Stimulated activated CD4-positive, alpha-beta T cell treated with anti-CD3 and anti-CD28 coated beads, Interleukin-1b, Interleukin-23, amount 100 ng/mL, for 4 hours (primary cell): ENCODE results near the gene BSCL2.
A peak's percentile ranks its signal among the peaks of the same experiment; 100 is the strongest.
"Not testable (repeated sequence)": the region's sequence is repeated elsewhere in the genome, so short reads cannot be mapped to it uniquely, and the experiment has no call there.

Experiments used
- DNase-seq, 2 donors: peaks; one replicate each; pipeline ENCODE4 v3.0.0-alpha.2; 2020; ENCODE audit warnings: low read depth in 2 of 2

Gene BSCL2

DNA sequence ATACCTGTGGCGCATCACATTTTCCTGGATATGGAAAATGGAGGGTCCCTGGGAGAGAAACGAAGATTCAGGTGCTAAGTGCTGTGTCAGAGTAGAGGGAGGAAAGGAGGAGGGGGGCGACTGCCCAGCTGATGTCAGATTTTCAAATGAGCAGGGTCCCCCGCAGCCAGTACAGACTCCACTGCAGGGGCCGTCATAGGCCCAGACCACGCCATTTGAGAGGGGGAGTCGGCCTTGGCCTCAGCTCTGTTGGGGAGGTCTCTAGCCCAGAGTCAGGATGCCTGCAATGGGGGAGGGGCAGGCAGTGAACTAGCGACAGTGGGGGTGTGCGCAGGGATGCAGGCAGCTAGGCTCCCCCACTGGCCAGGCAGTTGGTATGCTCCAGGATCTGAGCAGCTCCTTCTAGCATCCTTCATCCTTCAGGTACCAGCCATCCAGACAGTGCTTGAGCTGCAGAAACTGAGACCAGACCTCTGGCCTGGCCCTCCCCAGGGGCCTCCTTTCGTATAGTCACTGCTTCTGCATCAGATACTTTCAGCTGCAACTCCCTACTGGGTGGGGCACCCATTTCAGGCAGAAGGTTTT lies at the start of gene BSCL2, which contains the start of gene GNG3:
BSCL2 (minus strand) TSS at position 148 of the 585 bp plus-strand sequence. CDS start 229 bp downstream, outside the sequence.
GNG3 (plus strand) TSS at position 400 of the 585 bp plus-strand sequence. CDS start 620 bp downstream, outside the sequence.
- DNase-seq, result no peak

DNA sequence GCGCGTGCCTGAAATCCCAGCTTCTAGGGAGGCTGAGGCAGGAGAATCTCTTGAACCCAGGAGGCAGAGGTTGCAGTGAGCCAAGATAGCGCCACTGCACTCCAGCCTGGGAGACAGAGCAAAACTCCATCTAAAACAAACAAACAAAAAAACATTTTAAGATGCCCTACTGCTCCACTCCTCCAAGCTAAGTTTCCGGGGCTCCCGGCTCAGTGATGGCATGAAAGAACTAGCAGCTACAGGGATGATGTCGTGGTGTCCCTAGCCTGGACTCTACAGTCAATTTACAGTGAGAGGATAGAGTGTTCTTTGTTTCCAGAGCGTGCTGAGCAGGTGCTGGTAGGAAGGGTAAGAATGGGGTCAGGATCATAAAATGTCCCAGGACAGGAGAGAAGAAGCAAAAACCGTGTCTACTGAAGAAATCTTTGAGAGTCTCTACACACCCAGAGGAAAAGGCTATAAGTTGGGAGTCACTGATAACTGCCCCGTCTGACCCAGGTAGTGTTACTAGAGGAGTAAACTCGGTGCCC lies 47.9 kb upstream of the BSCL2 start:
- no peak for DNase-seq

DNA sequence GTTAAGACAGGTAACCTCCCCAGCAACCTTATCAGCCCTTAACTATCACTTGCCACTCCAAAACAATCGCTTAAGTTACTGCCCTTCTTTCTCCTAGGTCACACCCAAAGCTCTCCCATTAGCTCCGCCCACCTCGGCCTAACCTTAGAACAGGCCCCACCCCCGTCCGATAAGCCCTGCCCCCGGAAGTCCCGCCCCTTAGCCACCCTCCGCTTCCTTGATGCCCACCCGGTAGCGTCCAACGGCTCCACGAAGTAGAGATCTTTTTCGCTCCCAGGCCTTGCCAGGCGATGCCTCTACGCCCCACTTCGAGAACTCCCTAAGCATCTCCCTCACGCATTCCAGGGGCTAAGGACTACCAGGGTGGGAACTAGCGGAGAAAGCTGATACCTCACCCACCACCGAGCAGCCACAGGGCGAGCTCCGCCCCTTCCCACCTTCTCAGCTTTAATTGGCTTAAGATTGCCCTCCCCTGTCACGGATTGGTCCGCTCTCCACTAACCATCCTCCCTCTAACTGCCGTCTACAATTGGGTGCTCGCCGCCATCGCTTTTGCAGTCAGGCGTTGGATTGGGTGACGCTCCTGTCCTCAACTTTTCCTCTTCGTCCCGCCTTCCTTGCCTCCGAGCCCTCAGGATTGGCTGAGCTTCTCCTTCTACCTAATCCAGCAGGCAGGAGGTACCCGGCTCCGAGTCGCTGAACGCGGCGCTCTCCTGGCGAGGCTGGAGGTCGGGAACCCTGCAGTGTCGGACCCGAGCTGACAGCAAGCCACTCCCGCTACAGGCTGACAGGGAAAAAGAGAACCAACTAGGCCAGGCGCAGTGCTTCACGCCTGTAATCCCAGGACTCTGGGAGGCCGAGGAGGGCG lies 46.7 kb upstream of the BSCL2 start, which contains the start of gene ZBTB3:
ZBTB3 (minus strand) TSS at position 425 of the 868 bp plus-strand sequence. CDS start 496 bp downstream, outside the sequence.
- peak; percentile 94 to 96 for DNase-seq

DNA sequence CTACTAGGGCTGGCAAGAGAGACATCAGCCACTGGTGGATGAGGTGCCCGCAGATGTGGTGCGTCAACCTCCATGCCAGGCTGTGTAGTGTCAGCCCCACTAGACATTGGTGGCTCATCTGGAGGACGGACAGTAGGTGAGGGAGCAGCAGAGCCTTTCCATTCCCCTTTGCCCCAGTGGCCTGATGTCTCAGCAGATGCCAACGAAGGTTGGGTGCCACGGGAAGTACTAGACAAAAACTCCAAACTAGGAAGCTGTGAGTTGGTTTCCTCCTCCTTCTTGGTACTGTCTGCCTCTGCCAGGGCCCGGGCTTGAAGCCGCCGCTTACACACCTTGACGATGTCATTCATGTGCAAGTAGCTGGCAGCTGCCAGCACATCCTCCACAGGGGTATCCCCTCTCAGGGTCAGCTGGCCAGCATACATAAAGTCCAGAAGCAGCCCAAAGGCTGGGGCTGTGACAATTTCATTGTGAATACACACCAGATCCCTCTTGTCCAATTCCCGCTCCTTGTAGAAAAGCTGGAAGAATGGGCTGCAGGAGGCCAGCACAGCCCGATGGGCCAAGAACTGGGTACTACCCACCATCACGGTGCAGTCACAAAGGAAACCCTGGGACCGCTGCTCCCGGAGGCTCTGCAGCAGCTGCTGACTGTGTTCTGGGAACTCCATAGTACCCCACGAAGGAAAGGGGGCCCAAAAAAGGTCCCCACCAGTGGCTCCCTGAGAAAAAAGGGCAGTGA lies 45.9 kb upstream of the BSCL2 start:
- DNase-seq, result no peak

DNA sequence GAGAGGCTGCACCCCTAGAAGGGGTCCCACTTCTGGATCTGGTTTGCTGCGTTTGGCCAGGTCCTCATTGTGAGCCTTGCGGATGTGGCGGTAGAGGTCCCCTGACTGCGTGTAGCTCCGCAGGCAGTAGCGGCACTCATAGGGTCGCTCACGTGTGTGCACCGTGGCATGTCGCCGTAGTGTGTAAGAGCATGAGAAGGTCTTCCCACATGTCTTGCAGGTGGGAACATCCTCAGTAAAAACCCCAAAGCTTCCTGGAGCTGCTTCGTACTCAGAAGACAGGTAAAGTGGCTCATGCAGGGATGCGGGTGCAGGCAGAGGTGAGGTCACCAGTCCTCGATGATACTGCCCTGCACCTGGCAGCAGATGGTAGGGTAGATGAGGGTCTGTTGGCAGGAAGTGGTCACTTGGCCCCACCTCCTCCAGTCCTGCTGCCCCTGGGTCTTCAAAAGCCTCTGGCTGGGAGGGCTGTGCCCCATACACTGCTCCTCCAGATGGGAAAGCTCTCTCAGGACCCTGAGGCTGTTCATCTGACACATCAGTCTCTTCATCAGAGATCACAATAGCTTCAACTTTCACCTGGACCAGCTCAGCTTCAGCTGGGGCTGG lies 45.1 kb upstream of the BSCL2 start:
- no peak for DNase-seq

DNA sequence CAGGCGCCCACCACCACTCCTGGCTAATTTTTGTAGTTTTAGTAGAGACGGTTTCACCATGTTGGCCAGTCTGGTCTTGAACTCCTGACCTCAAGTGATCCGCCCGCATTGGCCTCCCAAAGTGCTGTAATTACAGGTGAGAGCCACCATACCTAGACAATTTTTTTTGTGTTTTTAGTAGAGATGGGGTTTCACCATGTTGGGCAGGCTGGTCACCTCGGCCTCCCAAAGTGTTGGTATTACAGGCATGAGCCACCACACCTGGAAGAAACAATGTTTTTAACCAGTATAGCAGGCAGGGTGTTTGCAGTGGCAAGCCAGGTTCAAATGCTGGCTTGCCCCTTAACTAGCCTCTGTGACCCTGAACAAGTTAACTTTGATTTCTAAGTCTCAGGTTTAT lies 42.7 kb upstream of the BSCL2 start:
- DNase-seq, result not testable (repeated sequence)

DNA sequence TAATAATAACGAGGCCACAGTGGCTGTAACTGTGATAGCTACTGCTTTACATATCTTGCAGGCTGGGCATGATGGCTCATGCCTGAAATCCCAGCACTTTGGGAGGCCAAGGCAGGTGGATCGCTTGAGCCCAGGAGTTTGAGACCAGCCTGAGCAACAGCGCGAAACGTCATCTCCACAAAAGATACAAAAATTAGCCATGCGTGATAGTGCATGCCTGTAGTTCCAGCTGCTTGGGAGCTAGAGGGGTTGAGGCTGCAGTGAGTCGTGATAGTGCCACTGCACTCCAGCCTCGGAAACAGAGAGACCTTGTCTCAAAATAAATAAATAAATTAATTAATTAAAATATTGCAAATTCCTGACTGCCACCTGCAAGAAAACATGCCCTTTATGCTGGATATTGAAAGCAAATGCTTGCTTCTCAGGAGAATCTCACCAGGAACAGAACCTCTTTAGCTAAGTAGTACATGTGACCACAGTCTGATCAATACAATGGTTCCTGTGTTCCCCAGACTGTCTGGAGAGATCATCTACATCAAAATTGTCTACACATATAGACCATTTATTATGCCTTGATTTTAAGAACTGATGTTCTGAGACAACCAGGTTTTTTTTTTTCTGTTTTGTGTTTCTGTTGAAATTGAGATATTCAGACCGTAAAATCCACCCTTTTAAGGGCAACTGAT lies 40.4 kb upstream of the BSCL2 start:
- DNase-seq, result no peak

DNA sequence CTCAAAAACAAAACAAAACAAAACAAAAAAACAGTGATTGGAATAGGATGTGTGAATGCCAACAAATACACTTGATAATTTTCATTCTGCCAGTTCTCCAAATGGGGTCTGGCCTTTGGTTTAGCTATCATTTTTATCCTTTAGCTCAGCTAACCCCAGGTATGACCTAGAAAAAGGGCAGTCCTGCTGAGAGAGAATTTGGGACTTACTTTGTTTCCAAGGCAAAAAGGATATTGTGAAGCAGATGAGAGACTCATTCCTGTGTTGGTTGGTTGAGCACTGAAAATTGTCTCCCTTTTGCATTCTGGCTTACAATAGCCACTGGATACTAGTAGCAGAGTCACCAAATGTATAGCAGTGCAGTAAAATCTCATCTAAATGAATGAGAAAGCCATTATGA lies 30.0 kb upstream of the BSCL2 start:
- no peak for DNase-seq

DNA sequence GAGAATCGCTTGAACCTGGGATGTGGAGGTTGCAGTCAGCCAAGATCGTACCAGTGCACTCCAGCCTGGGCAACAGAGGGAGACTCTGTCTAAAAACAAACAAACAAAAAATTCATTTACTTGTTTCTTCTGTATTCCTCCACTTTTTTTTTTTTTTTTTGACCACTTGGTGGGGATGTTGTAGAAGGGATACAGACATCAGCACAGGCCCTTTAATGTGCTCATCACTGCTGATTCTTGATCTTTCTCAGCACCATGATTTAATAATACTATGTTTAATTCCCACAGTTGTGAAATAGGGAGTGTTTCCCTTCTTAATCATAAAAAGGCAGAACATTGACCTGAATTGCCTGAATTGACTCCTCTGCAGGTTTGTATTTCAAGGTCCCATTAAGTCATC lies 25.6 kb upstream of the BSCL2 start:
- DNase-seq, result no peak

DNA sequence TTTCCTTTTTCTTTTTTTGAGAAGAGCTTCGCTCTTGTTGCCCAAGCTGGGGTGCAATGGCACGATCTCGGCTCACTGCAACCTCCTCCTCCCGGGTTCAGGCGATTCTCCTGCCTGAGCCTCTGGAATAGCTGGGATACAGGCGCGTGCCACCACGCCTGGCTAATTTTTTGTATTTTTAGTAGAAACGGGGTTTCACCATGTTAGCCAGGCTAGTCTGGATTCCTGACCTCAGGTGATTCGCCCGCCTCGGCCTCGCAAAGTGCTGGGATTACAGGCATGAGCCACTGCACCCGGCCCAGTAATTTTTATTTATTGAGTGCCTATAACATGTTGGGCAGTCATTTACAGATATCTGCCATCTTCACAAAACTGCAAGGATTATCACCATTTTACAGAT lies 22.9 kb upstream of the BSCL2 start:
- DNase-seq, result not testable (repeated sequence)

DNA sequence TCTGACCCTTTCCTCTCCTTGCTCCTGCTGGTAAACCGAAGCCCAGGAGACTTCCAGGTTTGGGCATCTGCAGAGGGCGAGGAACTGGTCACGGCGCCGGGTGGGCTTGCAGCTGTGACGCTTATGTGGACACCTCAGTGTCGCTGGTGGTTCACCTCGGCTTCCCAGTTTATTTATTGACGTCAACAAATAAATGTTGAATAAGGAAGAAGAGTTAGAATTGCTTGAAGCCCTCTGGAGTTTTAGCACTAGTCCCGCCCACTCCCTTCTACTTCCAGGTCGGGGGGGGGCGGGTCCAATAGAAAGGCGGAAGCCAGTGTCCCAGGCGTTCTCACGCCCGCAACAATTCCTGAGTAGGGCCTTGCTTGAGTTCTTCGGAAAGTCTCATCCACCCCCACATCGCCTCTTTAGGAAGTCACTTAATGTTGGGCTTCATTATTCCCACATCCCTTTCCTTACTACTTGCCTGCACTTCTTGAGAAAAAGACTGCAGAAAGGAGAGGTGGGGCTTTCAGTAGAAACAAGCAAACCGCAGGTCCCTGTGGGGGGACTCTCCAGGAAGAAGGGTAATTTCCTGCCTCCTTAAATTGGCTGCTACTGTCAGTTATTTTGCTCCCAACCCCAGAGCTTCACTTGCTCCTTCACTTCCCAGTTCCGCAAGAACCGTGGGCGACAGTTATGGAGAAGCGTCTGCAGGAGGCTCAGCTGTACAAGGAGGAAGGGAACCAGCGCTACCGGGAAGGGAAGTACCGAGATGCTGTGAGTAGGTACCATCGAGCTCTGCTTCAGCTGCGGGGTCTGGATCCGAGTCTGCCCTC lies 21.2 kb upstream of the BSCL2 start, which contains the start of gene TTC9C:
TTC9C (plus strand) TSS at position 316 of the 818 bp plus-strand sequence; CDS start at position 679, 363 bp downstream.
- peak; percentile 74 for DNase-seq

DNA sequence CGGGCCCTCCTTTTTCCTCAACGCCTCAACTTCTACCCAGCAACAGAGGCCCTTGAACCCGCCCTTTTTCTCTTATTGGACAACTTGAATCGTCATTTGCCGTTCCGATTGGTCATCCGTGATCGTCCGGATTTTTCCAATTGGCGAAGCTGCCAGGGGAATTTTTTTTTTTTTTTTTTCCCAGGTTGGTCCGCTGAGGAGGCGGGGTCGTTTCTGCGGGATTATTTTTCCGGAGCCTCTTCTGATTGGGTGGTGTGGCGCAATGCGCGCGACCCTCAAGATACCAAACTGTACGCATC lies 20.6 kb upstream of the BSCL2 start:
- peak in 1 of 2 donors; percentile 69 for DNase-seq

DNA sequence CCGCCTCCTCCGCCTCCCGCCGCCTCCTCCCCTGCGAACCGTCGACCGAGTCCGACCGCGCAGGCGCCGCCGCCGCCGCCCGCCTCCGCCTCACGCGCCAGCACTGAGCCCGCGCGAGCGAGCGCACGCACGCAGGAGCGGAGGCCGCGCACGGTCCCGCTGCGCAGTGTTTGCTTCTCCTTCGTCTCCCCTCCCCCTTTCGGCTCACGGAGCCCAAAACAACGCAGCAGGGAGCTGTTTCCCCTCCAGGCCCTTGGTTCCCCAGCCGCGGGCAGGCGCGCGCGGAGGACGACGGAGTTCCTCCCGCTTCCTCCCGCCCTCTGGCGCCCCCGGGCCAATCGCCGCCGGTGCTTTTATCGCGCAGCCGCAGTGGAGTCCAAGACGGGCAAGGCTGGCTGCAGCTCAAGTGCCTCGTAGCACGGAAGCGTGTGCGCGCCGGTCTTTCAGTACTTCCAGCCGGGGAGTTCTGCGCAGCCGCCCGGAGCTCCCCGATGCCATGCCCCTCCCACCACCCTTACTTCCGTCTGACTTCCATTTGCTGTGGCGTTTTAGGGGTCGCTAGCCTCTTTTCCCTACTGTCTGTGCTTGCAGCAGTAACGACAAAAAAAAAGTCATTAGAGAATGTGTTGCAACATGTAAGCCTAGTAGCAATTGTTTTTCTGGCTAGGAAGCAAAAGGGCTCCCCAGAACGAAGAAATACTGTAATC lies 20.1 kb upstream of the BSCL2 start, which contains the start of gene HNRNPUL2:
HNRNPUL2 (minus strand) TSS at position 293 of the 707 bp plus-strand sequence. CDS start 301 bp downstream, outside the sequence.
- DNase-seq, result peak; percentile 94 to 96

DNA sequence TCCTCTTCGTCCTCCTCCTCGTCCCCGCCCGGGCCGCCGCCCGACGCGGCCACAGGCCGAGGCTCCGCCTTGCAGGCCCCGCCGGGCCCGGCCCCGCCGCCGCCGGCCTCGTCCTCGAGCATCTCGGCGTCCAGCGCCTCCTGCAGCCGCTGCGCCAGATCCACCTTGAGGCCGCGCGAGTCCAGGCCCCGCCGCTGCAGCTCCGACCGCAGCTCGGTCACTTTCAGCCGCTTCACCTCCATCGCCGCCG lies 19.6 kb upstream of the BSCL2 start:
- DNase-seq, result no peak

DNA sequence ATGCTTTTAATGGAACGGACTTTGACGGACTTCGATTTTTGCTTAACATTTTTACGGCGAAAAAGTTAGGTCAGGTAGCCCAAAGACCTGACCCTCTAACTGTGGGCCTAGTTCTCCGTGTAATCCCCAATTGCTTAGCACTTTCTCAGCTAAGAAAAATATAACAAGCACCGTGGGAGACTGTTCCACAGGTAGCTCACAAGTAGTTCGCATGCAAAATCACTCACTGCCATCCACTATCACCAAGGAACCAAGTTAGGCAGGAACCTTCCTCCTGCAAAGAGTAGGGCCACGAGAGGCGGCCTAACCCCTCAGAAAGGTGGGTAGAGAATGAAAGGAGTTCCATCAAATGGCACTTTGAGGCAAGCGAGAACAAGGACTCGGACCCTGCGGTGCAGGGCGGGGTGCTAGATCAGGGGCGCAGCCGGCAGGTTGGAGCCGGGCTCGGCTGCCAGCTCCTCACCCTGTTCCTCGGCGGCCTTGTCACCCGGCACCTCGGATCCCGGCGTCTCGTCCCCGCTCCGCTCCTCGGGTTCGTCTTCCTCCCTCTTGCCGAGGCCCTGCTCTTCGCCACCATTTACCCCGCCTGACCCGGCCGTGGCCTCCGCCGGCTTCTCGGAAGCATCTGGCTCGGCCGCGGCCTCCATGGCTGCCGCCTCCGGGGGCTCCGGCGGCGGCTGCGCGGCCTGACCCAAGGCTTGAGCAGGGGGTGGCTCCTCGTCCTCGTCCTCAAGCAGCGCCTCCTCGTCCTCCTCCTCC lies 19.1 kb upstream of the BSCL2 start:
- DNase-seq, result peak in 1 of 2 donors; percentile 27

DNA sequence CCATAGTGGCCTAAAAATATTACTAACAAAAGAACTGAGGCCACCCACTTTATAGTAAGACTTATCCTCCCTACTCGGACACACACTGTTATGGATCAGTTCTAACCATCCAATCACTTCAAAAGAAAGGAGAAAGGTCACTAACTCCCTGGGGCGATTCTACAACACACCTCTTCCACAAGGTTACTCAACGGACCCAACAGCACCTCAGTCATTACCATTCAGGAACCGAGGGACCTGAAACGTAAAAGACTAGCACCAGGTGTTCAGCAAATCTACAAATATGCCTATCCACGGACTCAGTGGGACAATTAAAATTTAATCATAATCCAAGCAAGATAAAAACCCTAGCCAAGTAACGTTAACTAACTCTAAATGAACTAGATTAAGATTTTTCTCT lies 18.4 kb upstream of the BSCL2 start:
- no peak for DNase-seq

DNA sequence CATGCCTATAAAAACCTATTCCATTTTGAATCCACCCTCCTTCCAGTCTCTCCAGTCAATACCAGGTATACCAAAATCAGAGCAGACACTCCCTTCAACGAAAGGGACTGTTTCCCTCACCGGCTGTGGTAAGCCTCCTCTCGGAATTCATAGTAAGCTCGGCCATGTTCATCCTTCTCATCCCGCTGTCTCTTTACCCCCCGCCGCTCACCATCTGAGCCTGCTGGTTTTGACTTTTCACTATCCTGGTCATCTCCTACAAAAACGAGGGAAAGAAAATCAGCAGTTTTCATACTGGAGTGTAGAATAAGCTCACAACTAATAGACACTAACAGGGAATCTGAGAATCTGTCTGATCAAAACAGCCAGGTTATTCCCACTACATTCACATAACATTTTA lies 16.9 kb upstream of the BSCL2 start:
- no peak for DNase-seq

DNA sequence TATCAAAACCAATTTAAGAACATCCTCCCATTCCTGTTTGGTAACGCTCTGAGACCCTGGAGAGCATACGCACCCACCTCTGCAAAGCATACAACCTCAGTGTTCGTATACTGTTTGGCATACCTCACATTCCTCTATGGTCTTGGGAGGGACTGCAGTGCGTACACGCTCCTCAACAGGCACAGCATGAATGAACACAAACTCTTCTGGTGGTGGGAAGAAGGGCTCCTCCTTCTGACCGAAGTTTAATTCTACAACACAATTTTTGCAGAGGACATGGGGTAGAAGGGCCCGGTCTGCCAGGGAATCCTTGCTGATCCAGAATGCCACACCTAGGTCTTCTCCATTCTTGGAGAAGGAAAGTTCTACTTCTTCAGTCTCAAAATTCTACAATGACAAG lies 14.8 kb upstream of the BSCL2 start:
- no peak for DNase-seq
